Ishikawa (cell line): Measurements from ENCODE around the gene KREMEN1.

ENCODE experiments used
- FOXM1 ChIP-seq: IDR thresholded peaks from 2 replicates; pipeline ENCODE4 v1.6.1; 2012; ENCODE audit warnings: low read depth, borderline replicate concordance
- NFIC ChIP-seq: IDR thresholded peaks from 2 replicates; pipeline ENCODE4 v1.6.1; 2012
- TAF1 ChIP-seq: IDR thresholded peaks from 2 replicates; pipeline ENCODE4 v1.6.1; 2012; ENCODE audit warnings: low read depth, mild to moderate bottlenecking
- TEAD4 ChIP-seq: IDR thresholded peaks from 2 replicates; pipeline ENCODE4 v1.6.1; 2012
- YY1 ChIP-seq: IDR thresholded peaks from 2 replicates; pipeline ENCODE4 v1.6.1; 2012; ENCODE audit warnings: low read depth
- ZBTB7A ChIP-seq: IDR thresholded peaks from 2 replicates; pipeline ENCODE4 v1.6.1; 2012; ENCODE audit warnings: low read depth
- TF ChIP-seq, protein P1 (sequence below): IDR thresholded peaks from 2 replicates; pipeline ENCODE4 v1.6.1; 2012
- TF ChIP-seq, protein P2 (sequence below): IDR thresholded peaks from 2 replicates; pipeline ENCODE4 v1.6.1; 2012

DNA sequence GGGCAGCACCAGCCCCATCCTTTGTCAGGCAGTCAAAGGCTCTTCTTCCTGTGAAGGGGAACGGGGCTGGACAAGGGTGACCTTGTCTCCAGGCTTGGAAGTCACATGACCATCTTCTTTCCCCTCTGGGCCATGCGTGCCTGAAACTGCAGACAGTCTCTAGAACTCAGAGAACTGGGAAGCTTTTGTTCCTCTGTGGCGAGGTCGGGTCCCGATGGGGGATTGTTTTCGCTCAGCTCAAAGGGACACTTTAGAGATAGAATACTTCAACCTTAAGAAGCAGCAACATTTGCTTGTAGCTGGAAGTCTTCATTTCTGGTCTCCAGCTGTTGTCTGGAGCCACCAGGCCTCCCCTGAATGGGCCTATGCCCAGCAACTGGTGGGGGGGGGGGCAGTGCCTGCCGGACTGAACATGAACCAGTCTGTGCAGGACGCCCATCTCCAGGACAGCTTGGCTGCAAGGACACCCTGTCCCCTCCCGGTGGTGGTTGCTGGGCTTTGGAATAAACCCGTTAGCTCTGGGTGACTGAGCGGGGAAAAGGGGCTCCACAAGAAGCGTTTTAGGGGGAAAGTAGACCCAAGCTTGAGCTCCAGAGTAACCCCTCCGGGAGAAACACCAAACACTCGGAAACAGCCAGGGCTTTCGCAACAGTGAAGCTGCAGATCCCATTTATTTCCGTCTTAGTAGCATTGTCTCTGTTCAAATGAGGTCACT is 77.2 kb downstream of the KREMEN1 start:
- no peak for TF ChIP-seq NFIC
- TF ChIP-seq, protein P1, sequence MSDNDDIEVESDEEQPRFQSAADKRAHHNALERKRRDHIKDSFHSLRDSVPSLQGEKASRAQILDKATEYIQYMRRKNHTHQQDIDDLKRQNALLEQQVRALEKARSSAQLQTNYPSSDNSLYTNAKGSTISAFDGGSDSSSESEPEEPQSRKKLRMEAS: no peak
- no peak for TF ChIP-seq TAF1
- no peak for TF ChIP-seq TEAD4
- TF ChIP-seq, protein P2, sequence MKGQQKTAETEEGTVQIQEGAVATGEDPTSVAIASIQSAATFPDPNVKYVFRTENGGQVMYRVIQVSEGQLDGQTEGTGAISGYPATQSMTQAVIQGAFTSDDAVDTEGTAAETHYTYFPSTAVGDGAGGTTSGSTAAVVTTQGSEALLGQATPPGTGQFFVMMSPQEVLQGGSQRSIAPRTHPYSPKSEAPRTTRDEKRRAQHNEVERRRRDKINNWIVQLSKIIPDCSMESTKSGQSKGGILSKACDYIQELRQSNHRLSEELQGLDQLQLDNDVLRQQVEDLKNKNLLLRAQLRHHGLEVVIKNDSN: no peak
- no peak for TF ChIP-seq FOXM1
- TF ChIP-seq ZBTB7A: no peak
- TF ChIP-seq YY1: no peak
